Measurements from ENCODE around the gene ADGRG2.

ADGRG2 gene

DNA sequence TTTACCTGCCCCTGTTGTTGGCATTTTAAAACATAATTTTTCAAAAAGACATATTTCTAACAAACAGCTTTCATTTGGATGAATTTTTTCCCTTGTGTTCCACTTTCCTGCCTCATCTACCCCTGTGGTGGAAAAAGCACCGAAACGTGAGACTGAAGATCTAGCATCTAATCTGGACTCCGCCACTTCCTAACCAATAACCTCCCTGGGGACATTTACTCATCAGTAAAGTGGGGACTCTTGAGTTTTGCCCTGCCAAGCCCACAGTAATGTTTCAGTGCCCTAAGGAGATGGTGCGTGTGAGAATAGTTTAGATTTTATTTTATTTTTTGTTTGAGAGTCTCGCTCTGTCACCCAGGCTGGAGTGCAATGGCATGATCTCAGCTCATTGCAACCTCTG is 56.7 kb downstream of the ADGRG2 start:
- H3K36me3 ChIP-seq (ENCODE audit: control insufficient read depth in 1 of 2, insufficient read depth in 2 of 2, low read depth in 1 of 2, low read length in 2 of 2): no peaks in the 10 kb centered on the region
- no peaks in the 10 kb centered on the region for H3K27me3 ChIP-seq (ENCODE audit: control insufficient read depth in 1 of 2, insufficient read depth in 1 of 2, low read length in 2 of 2)
- H2BK12ac ChIP-seq (ENCODE audit: low read length in 2 of 2): no peak overlapping the region
- H3K9me3 ChIP-seq (ENCODE audit: control insufficient read depth, low read length): no peaks in the 10 kb centered on the region
- H3K23ac ChIP-seq (ENCODE audit: low read length in 2 of 2): no peak overlapping the region
- no peak overlapping the region for H4K91ac ChIP-seq (ENCODE audit: low read length)
- H3K4me2 ChIP-seq (ENCODE audit: low read length, poor library complexity, severe bottlenecking): no peak overlapping the region
- no peak overlapping the region for H2AK5ac ChIP-seq (ENCODE audit: low read length, severe bottlenecking)
- H3K9ac ChIP-seq (ENCODE audit: low read length): no peak overlapping the region
- no peak overlapping the region for H3K27ac ChIP-seq (ENCODE audit: low read length, poor library complexity, severe bottlenecking)
- no peak overlapping the region for H3K4ac ChIP-seq (ENCODE audit: low read depth in 1 of 2, low read length in 2 of 2)
- DNase-seq: no peak
- WGBS: 97% methylated on average over 3 of the region's 5 CpGs
- no peak overlapping the region for H4K8ac ChIP-seq (ENCODE audit: low read length)
- no peak overlapping the region for H2BK5ac ChIP-seq (ENCODE audit: low read depth, low read length, poor library complexity, severe bottlenecking)
- H2AFZ ChIP-seq (ENCODE audit: low read depth, low read length): no peak overlapping the region
- H3K14ac ChIP-seq (ENCODE audit: low read length in 2 of 2): no peak overlapping the region
- no peaks in the 10 kb centered on the region for H3K4me1 ChIP-seq (ENCODE audit: control insufficient read depth, insufficient read depth, low read depth, low read length)
- H2BK15ac ChIP-seq (ENCODE audit: low read depth, poor library complexity, severe bottlenecking): no peak overlapping the region
- no peak overlapping the region for H2BK120ac ChIP-seq (ENCODE audit: low read depth, low read length)
- H3K4me3 ChIP-seq (ENCODE audit: insufficient read depth in 1 of 2, low read depth in 1 of 2, low read length in 2 of 2): no peak overlapping the region
- no peak overlapping the region for H3K18ac ChIP-seq (ENCODE audit: low read depth in 1 of 2, low read length in 2 of 2)
- H3K79me1 ChIP-seq (replicated peaks; ENCODE audit: low read length, poor library complexity, severe bottlenecking): no peaks in the 10 kb centered on the region

DNA sequence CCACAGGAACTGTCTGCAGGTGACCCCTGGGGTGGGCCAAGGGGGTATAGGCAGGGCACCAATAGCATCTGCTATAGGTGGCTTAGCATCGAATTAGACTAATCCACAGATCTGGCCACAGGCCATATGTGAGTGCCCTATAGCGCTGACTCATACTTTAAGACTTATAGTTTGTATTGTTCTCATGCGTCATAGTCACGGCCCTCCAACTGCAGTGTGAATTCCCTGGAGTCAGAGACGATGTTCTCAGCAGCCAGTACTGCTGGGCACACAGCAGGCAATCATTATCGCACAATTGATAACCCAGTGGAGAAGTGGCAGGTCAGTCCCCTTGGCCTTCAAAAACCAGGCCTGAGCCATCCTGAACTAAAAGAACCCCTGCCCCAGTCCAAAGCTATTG is 58.1 kb downstream of the ADGRG2 start:
- DNase-seq: peak; percentile 64
- Histone ChIP-seq H2AFZ (ENCODE audit: low read depth, low read length) (no peak overlapping the region), H3K27me3 (ENCODE audit: control insufficient read depth in 1 of 2, insufficient read depth in 1 of 2, low read length in 2 of 2) (no peaks in the 10 kb centered on the region), H2BK12ac (ENCODE audit: low read length in 2 of 2) (no peak overlapping the region), H3K14ac (ENCODE audit: low read length in 2 of 2) (no peak overlapping the region), H2BK15ac (ENCODE audit: low read depth, poor library complexity, severe bottlenecking) (no peak overlapping the region), H3K4me3 (ENCODE audit: insufficient read depth in 1 of 2, low read depth in 1 of 2, low read length in 2 of 2) (no peak overlapping the region), H3K79me1 (replicated peaks; ENCODE audit: low read length, poor library complexity, severe bottlenecking) (no peaks in the 10 kb centered on the region), H3K18ac (ENCODE audit: low read depth in 1 of 2, low read length in 2 of 2) (no peak overlapping the region), H4K91ac (ENCODE audit: low read length) (no peak overlapping the region), H3K27ac (ENCODE audit: low read length, poor library complexity, severe bottlenecking) (no peak overlapping the region), H3K4me2 (ENCODE audit: low read length, poor library complexity, severe bottlenecking) (no peak overlapping the region), H2AK5ac (ENCODE audit: low read length, severe bottlenecking) (no peak overlapping the region), H2BK5ac (ENCODE audit: low read depth, low read length, poor library complexity, severe bottlenecking) (no peak overlapping the region), H3K9me3 (ENCODE audit: control insufficient read depth, low read length) (no peaks in the 10 kb centered on the region), H3K4ac (ENCODE audit: low read depth in 1 of 2, low read length in 2 of 2) (no peak overlapping the region), H3K36me3 (ENCODE audit: control insufficient read depth in 1 of 2, insufficient read depth in 2 of 2, low read depth in 1 of 2, low read length in 2 of 2) (no peaks in the 10 kb centered on the region), H3K23ac (ENCODE audit: low read length in 2 of 2) (no peak overlapping the region), H3K4me1 (ENCODE audit: control insufficient read depth, insufficient read depth, low read depth, low read length) (no peaks in the 10 kb centered on the region), H3K9ac (ENCODE audit: low read length) (no peak overlapping the region), H4K8ac (ENCODE audit: low read length) (no peak overlapping the region), H2BK120ac (ENCODE audit: low read depth, low read length) (no peak overlapping the region)
- 40% methylated on average over 6 of the region's 6 CpGs for WGBS

DNA sequence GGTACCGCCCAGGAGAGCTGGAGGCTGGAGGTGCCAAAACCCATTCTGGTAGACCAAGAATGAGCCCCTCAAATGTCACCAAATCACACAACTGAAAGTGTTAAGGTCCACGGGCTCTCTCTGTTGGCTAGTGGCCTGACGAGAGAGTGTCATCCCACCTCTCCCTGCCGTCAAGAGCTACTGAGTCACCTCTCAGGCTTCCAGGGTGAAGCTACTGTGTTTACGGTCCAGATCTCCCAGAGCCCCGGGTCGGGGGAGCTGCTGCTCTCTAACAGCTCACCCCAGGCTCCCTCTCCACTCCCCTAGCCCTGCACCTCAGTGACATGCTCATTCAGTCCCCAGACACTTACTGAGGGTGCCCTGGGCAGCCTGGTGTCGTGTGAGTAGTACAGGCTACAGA is 59.2 kb downstream of the ADGRG2 start:
- H3K79me1 ChIP-seq (replicated peaks; ENCODE audit: low read length, poor library complexity, severe bottlenecking): no peaks in the 10 kb centered on the region
- no peak overlapping the region for H3K9ac ChIP-seq (ENCODE audit: low read length)
- 17% methylated on average over 5 of the region's 8 CpGs for WGBS
- no peak overlapping the region for H2BK12ac ChIP-seq (ENCODE audit: low read length in 2 of 2)
- no peaks in the 10 kb centered on the region for H3K4me1 ChIP-seq (ENCODE audit: control insufficient read depth, insufficient read depth, low read depth, low read length)
- no peak overlapping the region for H2BK5ac ChIP-seq (ENCODE audit: low read depth, low read length, poor library complexity, severe bottlenecking)
- H4K91ac ChIP-seq (ENCODE audit: low read length): no peak overlapping the region
- no peak overlapping the region for H3K4me2 ChIP-seq (ENCODE audit: low read length, poor library complexity, severe bottlenecking)
- H3K14ac ChIP-seq (ENCODE audit: low read length in 2 of 2): no peak overlapping the region
- H2AK5ac ChIP-seq (ENCODE audit: low read length, severe bottlenecking): no peak overlapping the region
- no peaks in the 10 kb centered on the region for H3K36me3 ChIP-seq (ENCODE audit: control insufficient read depth in 1 of 2, insufficient read depth in 2 of 2, low read depth in 1 of 2, low read length in 2 of 2)
- no peaks in the 10 kb centered on the region for H3K27me3 ChIP-seq (ENCODE audit: control insufficient read depth in 1 of 2, insufficient read depth in 1 of 2, low read length in 2 of 2)
- no peak overlapping the region for H3K18ac ChIP-seq (ENCODE audit: low read depth in 1 of 2, low read length in 2 of 2)
- no peak overlapping the region for H2AFZ ChIP-seq (ENCODE audit: low read depth, low read length)
- H3K4ac ChIP-seq (ENCODE audit: low read depth in 1 of 2, low read length in 2 of 2): no peak overlapping the region
- no peaks in the 10 kb centered on the region for H3K9me3 ChIP-seq (ENCODE audit: control insufficient read depth, low read length)
- peak; percentile 40 for DNase-seq
- H3K4me3 ChIP-seq (ENCODE audit: insufficient read depth in 1 of 2, low read depth in 1 of 2, low read length in 2 of 2): no peak overlapping the region
- no peak overlapping the region for H2BK15ac ChIP-seq (ENCODE audit: low read depth, poor library complexity, severe bottlenecking)
- H3K27ac ChIP-seq (ENCODE audit: low read length, poor library complexity, severe bottlenecking): no peak overlapping the region
- no peak overlapping the region for H2BK120ac ChIP-seq (ENCODE audit: low read depth, low read length)
- no peak overlapping the region for H4K8ac ChIP-seq (ENCODE audit: low read length)
- H3K23ac ChIP-seq (ENCODE audit: low read length in 2 of 2): no peak overlapping the region

DNA sequence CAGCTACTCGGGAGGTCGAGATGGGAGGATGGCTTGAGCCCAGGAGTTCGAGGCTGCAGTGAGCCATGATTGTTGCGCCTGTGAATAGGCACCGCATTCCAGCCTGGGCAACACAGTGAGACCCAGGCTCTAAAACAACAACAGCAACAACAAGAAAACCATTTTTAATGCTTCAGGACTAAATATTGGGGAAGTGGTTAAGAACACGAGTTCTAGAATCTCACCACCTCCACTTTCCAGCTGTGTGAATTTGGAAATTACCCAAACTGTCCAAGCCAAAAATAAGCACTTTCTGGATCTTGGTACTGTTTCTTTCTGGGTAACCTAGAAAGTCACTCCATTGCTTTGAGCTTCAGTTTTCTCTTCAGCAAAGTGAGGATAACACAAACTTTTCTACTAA is 63.2 kb downstream of the ADGRG2 start:
- no peak overlapping the region for H4K8ac ChIP-seq (ENCODE audit: low read length)
- H2BK12ac ChIP-seq (ENCODE audit: low read length in 2 of 2): no peak overlapping the region
- no peak overlapping the region for H4K91ac ChIP-seq (ENCODE audit: low read length)
- no peaks in the 10 kb centered on the region for H3K79me1 ChIP-seq (replicated peaks; ENCODE audit: low read length, poor library complexity, severe bottlenecking)
- no peak overlapping the region for H3K27ac ChIP-seq (ENCODE audit: low read length, poor library complexity, severe bottlenecking)
- no peak overlapping the region for H2BK5ac ChIP-seq (ENCODE audit: low read depth, low read length, poor library complexity, severe bottlenecking)
- H2BK15ac ChIP-seq (ENCODE audit: low read depth, poor library complexity, severe bottlenecking): no peak overlapping the region
- DNase-seq: no peak
- H3K4me2 ChIP-seq (ENCODE audit: low read length, poor library complexity, severe bottlenecking): no peak overlapping the region
- no peak overlapping the region for H3K4me3 ChIP-seq (ENCODE audit: insufficient read depth in 1 of 2, low read depth in 1 of 2, low read length in 2 of 2)
- WGBS: 88% methylated on average over 3 of the region's 6 CpGs
- H3K18ac ChIP-seq (ENCODE audit: low read depth in 1 of 2, low read length in 2 of 2): no peak overlapping the region
- no peak overlapping the region for H2AK5ac ChIP-seq (ENCODE audit: low read length, severe bottlenecking)
- no peaks in the 10 kb centered on the region for H3K36me3 ChIP-seq (ENCODE audit: control insufficient read depth in 1 of 2, insufficient read depth in 2 of 2, low read depth in 1 of 2, low read length in 2 of 2)
- H3K27me3 ChIP-seq (ENCODE audit: control insufficient read depth in 1 of 2, insufficient read depth in 1 of 2, low read length in 2 of 2): no peaks in the 10 kb centered on the region
- no peaks in the 10 kb centered on the region for H3K4me1 ChIP-seq (ENCODE audit: control insufficient read depth, insufficient read depth, low read depth, low read length)
- no peak overlapping the region for H3K23ac ChIP-seq (ENCODE audit: low read length in 2 of 2)
- no peak overlapping the region for H2AFZ ChIP-seq (ENCODE audit: low read depth, low read length)
- H2BK120ac ChIP-seq (ENCODE audit: low read depth, low read length): no peak overlapping the region
- no peaks in the 10 kb centered on the region for H3K9me3 ChIP-seq (ENCODE audit: control insufficient read depth, low read length)
- H3K9ac ChIP-seq (ENCODE audit: low read length): no peak overlapping the region
- no peak overlapping the region for H3K4ac ChIP-seq (ENCODE audit: low read depth in 1 of 2, low read length in 2 of 2)
- H3K14ac ChIP-seq (ENCODE audit: low read length in 2 of 2): no peak overlapping the region

Data from mesenchymal stem cell (in vitro differentiated cells and primary cell).